Colon (tissue), 2 donors: ENCODE data around the gene CELF4.

Experiments
- FAIRE-seq: peaks from 2 replicates; lab custom pipeline; 2012; peaks lifted over from hg19 to GRCh38; lab: Jason Lieb, UNC
- donor health status: control.
- donor health status: control.

The CELF4 gene

DNA sequence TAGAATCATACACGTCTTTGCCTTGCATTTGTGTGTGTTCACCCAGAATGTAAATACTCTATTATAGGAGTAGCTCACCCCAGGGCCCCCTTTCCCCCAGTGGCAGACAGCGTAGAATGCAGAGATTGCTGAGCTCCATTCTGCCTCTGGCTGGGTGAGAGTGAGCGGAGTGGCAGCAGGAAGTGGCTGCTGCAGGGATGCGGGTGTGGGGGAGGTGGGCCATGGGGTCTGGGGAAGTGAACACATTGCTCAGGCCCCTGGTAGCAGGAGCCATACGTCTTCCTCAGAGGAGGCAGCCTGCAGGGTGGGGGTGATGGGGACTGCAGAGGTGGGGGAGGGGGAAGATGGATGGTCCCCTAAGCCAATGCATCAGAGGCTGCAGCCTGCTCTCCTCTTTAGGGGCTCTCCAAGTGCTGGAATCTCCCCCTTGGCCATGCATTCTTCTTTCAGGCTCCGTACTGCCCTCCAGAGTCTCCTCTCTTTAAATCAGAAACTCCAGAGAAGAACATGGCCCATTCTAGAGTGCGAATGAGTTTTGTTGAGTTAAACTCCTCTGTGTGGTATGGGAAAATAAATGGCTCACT, 72.2 kb downstream of the CELF4 start:
- FAIRE-seq: no peak

DNA sequence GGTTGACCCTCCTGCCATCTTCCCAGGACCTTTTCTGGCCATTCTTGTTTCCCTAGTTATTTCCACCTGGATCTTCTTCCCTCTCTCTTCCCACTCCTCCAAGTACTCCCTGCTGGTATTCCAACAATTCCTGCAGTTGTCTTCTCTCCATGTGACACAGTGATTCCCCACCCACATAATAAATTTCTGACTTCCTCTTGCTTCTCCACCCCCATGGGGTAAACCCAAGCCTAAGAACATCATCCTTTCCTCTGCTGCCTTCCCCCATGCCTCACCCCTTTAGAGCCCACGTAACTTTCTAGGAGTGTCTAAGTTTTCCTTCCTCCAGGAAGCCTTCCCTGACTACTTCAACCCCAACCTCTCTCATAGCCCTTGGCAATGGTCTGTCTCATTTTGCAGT, 72.6 kb downstream of the CELF4 start:
- no peak for FAIRE-seq

DNA sequence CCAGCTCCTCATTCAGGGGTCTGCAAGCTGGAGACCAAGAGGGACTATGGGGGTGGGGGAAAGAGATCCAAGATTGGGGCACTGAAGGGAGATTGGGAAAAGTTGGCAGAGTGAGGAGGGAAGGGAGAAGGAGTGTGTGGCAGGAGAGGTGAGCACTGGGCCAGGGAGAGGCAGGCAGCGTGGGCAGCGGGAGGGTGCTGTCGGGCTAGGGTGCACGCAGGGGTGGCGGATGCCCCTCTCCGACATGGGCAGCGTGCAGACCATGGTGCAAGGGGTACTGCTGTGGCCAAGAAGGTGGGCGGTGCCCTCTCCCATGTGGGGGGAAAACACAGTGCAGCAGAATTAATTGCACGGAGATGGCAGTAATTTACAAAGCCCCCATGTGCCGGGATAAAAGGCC, 74.1 kb downstream of the CELF4 start:
- FAIRE-seq: no peak

DNA sequence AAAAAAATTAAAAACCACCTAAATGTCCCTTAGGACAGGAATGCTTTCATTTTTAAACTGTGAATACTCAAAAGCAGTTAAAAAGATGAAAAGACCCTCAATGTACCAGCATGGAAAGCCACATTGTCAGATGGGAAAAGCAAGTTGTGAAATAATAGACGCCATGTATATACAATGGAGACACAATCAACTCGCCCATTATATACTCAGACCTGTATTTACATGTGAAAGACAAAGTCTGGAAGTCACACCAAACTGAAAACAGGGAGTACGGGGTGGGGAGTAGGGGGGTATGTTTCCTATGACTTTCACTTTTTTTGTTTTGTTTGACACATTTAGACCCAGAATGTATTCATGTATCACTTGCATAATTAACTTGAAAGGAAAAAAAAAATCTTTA, 75.6 kb downstream of the CELF4 start:
- FAIRE-seq: no peak

DNA sequence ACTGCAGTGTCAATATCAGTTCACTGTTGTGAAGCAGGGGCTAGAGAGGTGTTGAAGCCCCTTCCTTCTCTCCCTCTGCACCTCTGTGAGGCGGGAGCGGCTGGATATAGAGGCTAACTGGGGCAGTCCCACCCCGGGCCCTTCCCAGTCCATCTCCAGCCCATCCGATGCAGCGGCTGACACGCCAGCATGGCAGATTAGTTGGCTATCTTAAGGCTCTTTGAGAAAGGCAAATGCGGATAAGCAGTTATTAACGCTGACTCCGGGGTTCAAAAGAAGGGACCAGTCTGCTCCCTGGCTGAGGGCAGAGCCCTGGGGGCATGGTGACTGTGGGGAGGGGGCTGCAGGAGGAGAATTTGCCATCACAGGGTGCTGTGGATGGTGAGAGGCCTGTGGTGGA, 76.6 kb downstream of the CELF4 start:
- FAIRE-seq: no peak

DNA sequence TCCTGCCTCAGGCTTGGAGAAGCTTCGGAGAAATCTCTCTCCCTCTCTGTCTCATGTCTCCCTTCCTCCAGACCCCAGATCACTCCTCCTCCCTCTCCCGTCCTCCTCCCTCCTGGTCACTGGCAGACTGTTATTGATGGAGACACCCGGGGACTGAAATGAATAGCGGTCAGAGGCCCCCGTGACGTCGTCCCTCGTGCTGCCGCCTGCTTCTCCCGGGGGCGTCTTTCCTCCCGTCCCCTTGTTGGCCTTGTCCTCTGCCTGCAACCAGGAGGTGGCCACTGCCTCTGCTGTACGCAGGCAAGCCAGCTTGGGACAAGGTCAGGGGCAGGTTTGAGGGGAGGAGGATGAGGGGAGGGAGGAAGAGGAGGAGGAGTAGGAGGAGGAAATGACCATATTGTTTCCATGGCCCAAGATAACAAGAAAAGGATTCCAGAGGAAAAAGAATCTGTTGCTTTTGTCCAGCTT, 78.2 kb downstream of the CELF4 start:
- FAIRE-seq: no peak

DNA sequence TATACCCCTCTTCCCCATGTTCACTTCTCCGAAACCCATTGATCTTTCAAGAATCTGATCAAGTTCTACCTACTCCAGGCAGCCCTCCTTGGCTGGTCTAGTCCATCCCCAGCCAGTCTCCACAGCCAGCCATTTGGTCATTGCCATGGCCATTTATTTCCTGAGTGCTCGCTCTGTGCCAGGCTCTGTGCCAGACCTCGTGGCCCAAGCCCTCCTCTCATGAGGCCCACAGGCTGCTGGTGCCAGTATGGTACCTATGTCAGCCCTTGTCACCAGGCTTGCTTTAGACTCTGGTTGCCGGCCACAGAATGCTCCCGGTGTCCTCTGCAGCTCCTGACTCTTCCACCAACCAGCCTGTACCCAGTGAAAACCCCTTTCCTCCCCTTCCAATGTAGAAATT, 78.8 kb downstream of the CELF4 start:
- no peak for FAIRE-seq

DNA sequence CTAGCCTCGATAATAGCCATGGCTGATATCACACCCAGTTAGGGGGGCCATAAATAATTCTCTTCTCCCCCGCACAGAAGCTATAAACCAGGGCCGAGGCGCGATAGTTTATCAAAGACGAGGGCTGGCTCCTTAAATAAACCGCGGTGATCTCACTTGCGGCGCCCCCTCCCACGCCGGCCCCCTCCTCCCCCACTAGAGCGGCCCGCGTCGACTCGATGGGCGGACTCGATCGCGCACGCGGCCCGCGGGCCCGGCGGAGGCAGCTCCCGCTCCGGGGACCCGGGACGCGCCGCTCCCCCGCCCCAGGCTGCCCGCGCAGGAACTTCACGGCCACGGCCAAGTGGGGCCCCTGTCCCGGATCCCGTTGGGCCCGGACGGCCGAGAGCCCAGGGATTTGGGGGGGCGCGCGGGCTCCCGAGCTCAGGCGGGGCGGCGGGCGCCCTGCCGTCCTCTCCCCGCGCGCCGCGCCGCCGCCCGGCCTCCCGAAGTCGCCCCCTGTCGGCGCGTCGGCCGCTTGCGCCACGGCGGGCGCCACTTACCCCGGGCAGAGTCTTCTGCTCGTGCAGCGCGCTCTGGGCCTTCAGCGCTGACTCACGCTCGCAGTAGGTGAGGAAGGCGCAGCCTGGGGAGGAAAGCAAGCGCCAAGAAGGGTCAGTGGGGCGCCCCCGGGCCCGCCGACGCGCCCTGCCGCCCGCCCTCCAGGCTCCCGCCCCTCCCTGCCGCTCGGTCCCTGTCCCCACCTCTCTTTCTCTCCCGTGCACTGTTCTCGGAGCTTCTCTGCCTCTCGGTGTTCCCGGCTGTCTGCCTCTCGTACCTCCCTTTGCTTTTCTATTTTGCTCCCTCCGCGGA, 80.4 kb downstream of the CELF4 start:
- FAIRE-seq: no peak

DNA sequence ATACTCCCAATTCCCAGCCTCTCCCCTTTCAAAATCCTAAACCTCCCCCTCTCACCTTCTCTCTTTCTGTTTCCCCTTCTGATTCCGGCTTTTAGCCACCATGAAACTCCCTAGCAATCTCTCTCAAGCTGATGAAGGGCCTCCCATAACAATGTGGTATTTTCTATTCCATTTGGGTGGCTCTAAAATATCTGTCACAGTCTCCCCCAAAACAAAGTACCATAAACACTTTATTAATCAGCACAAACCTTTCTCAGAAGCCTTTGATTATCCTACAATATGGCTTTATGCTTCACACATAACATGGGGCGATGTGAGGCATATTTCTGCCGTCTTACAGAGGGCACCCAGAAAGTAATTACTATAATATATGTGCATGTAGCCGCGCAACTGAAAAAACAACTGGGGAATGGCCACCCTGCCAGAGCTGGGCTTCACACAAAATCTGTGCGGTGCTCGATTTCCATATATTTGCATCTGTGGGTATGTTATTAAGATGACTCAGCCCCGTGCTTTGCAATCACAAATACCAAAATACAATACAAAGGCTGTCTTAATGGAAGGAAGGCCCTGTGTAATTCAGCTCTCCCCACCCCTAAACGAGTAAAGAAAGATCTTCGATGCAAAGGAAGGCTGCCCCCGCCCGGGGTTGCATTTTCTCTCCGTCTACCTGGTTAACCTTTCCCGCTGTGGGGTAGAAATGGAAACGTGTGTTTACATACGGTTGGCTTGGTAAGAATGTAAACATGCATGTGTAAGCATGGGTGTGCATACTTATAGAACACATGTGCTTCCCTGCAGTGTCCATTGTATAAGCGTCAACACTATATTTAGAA, 81.4 kb downstream of the CELF4 start:
- FAIRE-seq: no peak

DNA sequence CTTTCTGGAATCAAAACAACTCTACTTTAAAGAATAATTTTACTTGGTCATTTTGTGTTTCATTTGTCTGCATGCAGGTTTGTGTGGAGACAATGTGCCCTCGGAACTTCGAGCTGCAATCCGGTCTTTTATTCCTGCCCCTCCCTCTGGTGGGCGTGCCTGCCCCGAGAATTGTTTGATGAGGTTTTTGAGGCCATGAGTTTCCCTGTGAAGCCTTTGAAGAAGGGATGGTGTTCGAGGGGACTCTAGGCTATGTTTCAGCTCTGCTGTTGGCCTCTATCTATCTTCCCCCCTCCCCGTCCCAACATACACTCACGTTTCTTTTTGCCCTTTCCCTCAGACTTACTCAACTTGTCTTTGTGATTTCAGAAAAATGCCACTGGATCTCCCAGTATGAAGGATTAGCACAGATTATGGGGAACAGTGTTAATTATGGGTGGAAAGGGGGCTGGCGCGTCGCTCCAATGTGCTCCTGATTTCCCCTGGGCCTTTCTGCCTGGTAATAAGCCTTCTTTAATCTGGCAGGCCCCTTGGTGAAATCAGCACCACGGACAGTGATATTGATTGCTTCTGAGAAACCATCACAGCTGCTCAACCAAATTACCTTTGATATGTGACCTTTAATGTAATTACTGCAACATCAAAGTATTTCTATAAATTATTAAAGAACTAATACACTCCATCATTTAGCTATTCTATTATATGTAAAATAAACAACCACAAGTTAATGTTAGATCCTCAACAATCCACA, 82.2 kb downstream of the CELF4 start:
- FAIRE-seq: no peak

DNA sequence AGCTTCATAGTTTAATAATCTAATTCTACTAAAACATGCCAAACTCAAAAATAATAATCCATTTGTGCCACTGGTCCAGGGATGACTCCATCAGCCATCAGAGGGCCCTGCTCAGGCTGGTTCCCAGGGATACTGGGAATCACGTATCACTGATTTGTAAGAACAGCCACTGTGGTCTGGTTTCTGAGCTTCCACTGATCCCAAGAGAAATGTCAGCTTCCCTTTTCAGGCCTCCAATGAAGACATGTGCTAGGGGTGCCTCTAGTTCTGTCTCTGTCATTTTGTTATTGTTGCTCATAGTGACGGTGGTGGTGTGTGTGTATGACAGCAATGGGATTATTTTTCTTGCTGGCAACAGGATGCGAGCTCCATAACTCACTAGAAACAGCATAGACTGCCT, 83.2 kb downstream of the CELF4 start:
- FAIRE-seq: no peak

DNA sequence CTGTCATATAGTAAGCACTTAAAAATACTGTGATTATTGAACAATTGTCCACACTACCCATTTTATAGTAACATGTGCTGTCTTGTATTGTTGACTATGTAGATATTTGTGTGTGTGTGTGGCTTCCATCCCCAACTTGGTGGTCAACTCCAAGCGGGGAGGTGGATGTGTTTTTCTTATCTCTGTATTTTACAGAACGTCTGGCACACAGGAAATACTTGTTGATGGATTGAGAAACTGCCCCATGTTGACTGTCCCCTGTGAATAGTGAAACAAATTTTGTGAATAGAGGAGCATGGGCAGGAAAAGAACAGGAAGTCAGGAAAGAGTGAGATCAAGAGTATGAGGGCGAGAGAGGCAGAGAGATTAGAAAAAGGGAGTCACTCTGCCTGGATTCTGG, 83.6 kb downstream of the CELF4 start:
- FAIRE-seq: no peak

DNA sequence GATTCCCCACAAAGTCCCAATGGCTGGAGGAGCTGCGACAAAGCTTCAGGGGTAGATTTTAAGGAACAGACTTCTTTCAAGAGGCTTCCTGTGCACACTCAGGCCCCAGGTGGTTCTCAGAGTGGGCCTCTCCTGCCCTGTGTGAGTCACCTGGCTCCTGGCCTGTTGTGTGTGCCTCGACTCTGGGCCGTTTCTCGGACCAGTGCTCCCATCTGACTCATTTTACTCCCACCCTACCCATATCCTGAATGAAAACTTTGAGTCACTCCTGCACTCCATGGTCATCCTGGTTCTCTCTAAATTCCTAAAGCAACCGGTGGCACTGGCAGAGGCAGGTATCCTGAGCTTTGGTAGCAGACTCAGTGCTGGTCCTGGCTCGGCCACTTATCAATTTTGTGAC, 84.1 kb downstream of the CELF4 start:
- FAIRE-seq: no peak

DNA sequence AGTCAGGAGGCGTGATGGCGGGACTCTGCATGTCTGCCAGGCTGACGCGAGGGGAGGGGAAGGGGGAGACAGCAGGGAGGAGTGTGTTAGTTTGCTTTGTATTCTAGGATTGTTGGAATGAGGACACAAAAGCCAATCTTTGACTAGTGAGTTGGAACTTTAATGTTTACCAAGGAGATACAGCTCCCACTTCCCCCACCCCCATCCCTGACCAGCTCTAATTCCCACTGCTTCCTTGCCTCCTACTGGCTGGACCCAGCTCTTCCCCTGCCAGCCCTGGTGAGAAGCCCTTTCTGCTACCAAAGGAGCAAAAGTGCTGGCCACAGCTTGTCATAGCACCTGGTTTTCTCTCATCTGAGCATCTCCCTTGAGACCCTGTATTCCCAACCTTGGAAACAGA, 84.5 kb downstream of the CELF4 start:
- no peak for FAIRE-seq

DNA sequence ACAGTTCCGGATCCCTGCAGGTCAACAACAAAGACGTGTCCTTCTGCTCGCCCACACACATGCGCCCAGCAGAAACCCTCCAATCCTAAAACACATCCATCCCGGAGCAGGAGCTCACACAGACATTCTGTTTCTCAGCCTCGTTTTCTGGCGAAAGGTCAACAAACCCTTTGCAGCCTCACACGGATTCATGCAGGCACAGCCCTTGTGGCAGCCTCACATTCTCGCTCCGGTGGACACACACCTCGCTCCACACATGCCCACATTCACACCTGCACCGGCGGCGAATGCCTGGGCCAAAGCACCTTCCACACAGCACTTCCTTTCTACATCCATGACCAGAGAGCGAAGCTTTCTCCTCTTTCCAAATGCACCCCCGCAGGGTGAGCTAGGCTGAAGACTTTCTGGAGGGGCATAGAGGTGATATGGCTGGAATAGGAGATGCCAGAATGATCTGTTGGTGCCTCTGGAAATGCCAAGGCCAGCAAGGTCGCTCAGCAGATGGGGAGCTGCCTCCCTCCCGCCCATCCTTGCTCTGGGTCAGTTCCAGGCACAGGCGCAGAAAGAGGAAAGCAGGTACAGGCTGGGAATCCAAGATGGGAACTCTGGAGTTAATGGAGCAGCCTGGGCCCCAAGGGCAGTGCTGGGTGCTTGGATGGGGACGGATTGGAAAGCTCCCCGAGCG, 88.8 kb downstream of the CELF4 start:
- no peak for FAIRE-seq

DNA sequence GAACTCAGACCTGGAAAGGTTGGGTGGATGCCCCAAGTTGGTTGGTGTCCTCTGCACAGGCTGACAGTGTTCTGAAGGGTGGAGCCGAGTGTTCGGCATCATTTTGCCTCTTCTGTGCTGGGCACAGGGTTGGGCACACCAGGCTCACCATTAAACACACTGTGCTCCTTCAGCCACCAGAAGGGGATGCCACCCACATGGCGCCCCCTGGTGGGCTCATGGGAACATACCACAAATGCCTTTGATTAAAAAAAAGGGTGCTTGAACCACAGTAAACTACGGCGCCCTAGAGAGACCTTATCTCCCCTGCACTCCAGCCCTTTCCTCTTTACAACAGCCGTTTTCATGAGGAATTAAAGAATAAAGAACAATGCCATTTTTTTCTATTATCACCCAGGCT, 89.4 kb downstream of the CELF4 start:
- FAIRE-seq: no peak

DNA sequence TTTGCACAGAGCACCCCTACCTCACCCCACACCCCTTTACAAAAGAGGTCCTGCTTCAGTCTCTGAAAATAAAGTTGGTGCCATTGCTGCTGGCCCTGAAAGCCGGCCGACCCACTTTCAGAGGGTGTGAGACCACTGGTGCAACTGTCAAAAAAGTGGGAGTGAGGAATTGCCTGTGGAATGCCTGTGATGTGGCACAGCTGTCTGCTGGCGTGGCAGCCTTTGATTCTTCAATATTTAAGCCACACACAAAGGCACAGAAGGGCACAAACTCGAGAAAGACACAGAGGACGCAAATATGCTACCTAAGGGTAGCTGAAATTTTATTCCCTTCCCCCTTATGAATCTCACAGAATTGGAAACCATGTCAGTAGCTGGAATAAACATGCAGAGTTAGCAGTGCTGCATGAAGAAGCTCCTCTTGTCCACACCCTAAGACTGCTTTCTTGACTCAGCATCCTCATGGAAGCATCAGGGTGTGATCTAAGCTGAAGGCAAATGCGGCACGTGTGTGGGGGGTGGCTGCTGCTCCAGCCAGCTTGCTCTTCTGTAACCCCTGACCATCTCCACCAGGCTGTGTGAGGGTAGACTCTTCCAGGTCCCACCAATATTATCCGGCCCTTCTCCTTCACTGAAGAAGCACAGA, 92.3 kb downstream of the CELF4 start:
- FAIRE-seq: no peak

DNA sequence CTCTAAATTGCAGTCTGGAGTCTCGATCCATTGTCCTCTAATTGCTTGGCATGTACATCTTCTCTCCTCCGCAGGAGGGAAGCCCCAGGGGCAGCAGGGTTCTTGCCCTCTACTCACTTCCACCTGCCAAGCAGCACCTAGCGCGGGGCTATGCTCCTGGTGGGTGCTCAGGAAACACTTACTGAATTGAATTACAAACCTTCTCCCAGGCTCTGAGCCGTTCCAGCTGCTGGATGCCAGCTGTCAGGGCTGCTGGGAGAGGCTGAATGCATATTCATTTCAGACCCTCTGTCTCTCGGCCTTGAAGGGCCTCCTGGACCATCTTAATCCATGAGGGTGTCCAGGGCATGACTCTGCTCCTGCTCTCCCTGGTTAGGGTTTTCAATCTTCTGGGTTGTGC, 94.0 kb downstream of the CELF4 start:
- FAIRE-seq: no peak

DNA sequence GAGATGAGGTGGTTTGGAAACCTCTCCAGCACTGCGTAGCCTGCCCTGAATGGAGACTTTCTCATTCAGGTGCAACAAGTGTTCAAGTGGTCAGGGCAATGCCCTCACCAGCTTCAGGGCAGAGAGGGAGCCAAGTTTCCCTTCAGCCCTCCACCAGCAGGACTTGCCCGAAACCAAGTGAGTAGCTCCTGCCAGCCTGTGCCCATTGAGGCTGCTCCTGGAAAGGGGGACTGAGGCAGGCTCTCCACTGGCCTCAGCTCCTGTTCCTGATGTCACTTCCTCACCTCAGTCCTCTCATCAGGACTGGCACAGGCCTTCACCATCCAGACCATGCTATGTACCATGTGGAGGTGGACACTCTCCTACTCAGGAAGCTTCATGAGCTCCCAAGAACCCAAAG, 94.6 kb downstream of the CELF4 start:
- FAIRE-seq: no peak

DNA sequence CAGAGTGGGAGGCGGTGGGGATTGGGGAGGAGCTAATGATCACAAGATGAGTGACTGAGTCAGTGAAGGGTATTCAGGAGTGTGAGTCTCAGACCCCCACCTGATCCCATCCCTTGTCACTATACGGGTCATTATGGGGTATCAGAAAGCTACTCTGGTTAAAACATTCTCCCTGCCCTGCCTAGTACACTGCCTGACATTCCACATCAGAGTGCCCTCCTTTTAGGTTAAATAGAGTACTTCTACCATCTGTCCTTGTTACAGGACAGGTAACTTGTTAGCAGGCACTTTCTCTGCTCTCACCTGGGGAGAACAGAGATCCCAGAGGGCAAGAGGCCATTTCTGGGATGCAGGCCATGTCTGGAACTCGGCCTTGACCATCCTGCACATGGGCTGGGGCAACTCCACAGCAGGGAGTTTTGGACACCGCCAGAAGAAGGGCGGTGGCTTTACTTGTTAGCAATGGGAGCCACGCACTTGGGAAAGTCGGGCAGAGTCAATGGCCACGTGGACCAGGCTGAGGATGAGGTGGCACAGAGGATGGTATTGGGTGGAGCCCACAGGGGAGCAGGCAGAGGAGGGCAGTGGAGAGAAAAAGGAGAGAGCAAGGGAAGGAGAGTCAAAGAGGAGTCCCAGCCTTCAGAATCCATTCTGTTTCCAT, 98.5 kb downstream of the CELF4 start:
- FAIRE-seq: no peak

DNA sequence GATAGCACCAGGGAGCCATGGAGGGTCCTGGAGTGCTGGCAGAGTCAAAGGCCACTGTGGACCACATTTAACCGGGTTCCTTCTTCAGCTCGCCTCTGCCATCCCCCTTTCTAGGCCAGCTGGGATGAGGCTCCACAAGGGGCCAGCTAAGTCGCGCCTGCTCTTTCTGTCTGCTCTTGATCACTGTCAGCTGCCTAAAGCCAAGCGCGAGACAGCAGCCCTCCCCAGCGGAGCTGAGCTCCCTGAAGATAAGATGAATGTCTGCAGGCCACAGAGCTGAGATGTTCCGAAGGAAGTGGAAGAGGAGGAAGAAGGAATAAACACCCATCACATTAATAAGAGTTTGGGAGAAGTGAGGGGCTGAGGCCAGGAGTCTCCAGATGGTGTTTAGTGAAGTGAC, 99.6 kb downstream of the CELF4 start:
- FAIRE-seq: no peak
